MM.1S (cell line): ENCODE measurements around the gene AUTS2.
A peak's percentile ranks its signal among the peaks of the same experiment; 100 is the strongest.

Experiments
- DNase-seq: peaks from one replicate; pipeline ENCODE4 v3.0.0-alpha.2; 2015
- H2AFZ ChIP-seq: fragments of 300-600 bp; sonication (generic); 2 replicates; pipeline ENCODE4 v1.6.0; 2016; ENCODE audit warnings: antibody characterized with exemption, low read length
- H3F3A ChIP-seq: fragments of 300-600 bp; sonication (generic); 2 replicates; pipeline ENCODE4 v1.6.1; 2016; ENCODE audit warnings: mild to moderate bottlenecking, antibody characterized with exemption, low read length, moderate library complexity, mixed read lengths; ENCODE audit not compliant: insufficient read depth
- H3K27ac ChIP-seq: fragments of 300-600 bp; sonication (generic); 2 replicates; pipeline ENCODE4 v1.5.1; 2016; ENCODE audit warnings: mild to moderate bottlenecking, low read length
- H3K27me3 ChIP-seq: fragments of 300-600 bp; sonication (generic); replicated peaks from 2 replicates; pipeline ENCODE4 v1.6.0; 2016; ENCODE audit warnings: low read length; ENCODE audit not compliant: insufficient read depth
- H3K36me3 ChIP-seq: fragments of 300-600 bp; sonication (generic); replicated peaks from 2 replicates; pipeline ENCODE4 v1.6.1; 2016; ENCODE audit warnings: mild to moderate bottlenecking, low read length, mixed read lengths; ENCODE audit not compliant: insufficient read depth
- H3K4me1 ChIP-seq: fragments of 300-600 bp; sonication (generic); 2 replicates; pipeline ENCODE4 v1.6.1; 2016; ENCODE audit warnings: low read length, mixed read lengths
- H3K4me2 ChIP-seq: fragments of 300-600 bp; sonication (generic); 2 replicates; pipeline ENCODE4 v1.6.0; 2016; ENCODE audit warnings: low read depth, low read length
- H3K4me3 ChIP-seq: fragments of 300-600 bp; sonication (generic); 2 replicates; pipeline ENCODE4 v1.5.1; 2016; ENCODE audit warnings: low read length, mixed read lengths
- H3K79me2 ChIP-seq: fragments of 300-600 bp; sonication (generic); 2 replicates; pipeline ENCODE4 v1.6.1; 2016; ENCODE audit warnings: mixed run types, low read length, mixed read lengths
- H3K9ac ChIP-seq: fragments of 300-600 bp; sonication (generic); 2 replicates; pipeline ENCODE4 v1.6.1; 2016; ENCODE audit warnings: low read length, mixed read lengths
- H3K9me2 ChIP-seq: fragments of 300-600 bp; sonication (generic); replicated peaks from 2 replicates; pipeline ENCODE4 v1.6.1; 2016; ENCODE audit warnings: mild to moderate bottlenecking, low read length, mixed read lengths; ENCODE audit not compliant: insufficient read depth
- H3K9me3 ChIP-seq: fragments of 300-600 bp; sonication (generic); replicated peaks from 2 replicates; pipeline ENCODE4 v1.6.1; 2016; ENCODE audit warnings: mild to moderate bottlenecking, low read length, mixed read lengths; ENCODE audit not compliant: insufficient read depth
- H4K20me1 ChIP-seq: fragments of 300-600 bp; sonication (generic); 2 replicates; pipeline ENCODE4 v1.6.1; 2016; ENCODE audit warnings: mild to moderate bottlenecking, low read length, moderate library complexity, mixed read lengths; ENCODE audit not compliant: insufficient read depth
- EZH2 ChIP-seq: fragments of 300-600 bp; sonication (generic); optimal IDR thresholded peaks from 2 replicates; pipeline ENCODE3; 2017; ENCODE audit warnings: low read depth, mild to moderate bottlenecking, antibody characterized with exemption, low read length, mixed read lengths
- EZH2phosphoT487 ChIP-seq: fragments of 300-600 bp; sonication (generic); IDR thresholded peaks from 2 replicates; pipeline ENCODE4 v1.6.1; 2018; ENCODE audit warnings: antibody characterized with exemption, low read length
- TF ChIP-seq, protein P1 (sequence below): fragments of 300-600 bp; sonication (generic); IDR thresholded peaks from 2 replicates; pipeline ENCODE4 v1.5.1; 2016; ENCODE audit warnings: antibody characterized with exemption, low read length, mixed read lengths

AUTS2 gene

DNA sequence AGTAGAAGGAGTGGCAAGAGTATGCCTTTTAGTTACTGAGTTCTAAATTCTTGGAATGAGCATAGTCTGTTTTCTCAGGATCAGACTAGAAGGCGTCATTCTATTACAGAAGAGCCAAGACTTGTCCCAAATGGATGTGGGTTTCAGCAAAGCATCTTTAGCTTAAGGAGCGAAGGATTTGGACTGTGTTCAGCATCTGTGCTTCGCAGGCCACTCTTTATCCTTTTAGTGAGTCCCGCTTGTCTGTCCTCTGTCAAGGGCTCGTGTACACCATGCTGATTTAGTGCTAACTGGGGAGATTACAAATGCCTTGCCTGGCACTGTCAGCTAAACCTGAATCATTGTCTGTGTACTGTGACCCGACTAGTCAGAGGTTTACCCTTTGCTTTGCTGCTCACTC, 465.7 kb downstream of the AUTS2 start:
- Histone ChIP-seq H3K9me3 (no peaks in the 10 kb centered on the region), H3K36me3 (no peaks in the 10 kb centered on the region), H3K9ac (no peak overlapping the region), H3K27me3 (no peaks in the 10 kb centered on the region), H3K9me2 (no peaks in the 10 kb centered on the region), H2AFZ (no peak overlapping the region), H3K4me2 (no peak overlapping the region), H3K27ac (no peak overlapping the region), H3K4me1 (peaks cover 7% of the 10 kb centered on the region), H4K20me1 (no peaks in the 10 kb centered on the region), H3K4me3 (no peak overlapping the region), H3K79me2 (no peaks in the 10 kb centered on the region), H3F3A (no peaks in the 10 kb centered on the region)
- TF ChIP-seq, protein P1, sequence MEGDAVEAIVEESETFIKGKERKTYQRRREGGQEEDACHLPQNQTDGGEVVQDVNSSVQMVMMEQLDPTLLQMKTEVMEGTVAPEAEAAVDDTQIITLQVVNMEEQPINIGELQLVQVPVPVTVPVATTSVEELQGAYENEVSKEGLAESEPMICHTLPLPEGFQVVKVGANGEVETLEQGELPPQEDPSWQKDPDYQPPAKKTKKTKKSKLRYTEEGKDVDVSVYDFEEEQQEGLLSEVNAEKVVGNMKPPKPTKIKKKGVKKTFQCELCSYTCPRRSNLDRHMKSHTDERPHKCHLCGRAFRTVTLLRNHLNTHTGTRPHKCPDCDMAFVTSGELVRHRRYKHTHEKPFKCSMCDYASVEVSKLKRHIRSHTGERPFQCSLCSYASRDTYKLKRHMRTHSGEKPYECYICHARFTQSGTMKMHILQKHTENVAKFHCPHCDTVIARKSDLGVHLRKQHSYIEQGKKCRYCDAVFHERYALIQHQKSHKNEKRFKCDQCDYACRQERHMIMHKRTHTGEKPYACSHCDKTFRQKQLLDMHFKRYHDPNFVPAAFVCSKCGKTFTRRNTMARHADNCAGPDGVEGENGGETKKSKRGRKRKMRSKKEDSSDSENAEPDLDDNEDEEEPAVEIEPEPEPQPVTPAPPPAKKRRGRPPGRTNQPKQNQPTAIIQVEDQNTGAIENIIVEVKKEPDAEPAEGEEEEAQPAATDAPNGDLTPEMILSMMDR, result no peak
- TF ChIP-seq EZH2 (no peak), EZH2phosphoT487 (no peak)
- no peak for DNase-seq

DNA sequence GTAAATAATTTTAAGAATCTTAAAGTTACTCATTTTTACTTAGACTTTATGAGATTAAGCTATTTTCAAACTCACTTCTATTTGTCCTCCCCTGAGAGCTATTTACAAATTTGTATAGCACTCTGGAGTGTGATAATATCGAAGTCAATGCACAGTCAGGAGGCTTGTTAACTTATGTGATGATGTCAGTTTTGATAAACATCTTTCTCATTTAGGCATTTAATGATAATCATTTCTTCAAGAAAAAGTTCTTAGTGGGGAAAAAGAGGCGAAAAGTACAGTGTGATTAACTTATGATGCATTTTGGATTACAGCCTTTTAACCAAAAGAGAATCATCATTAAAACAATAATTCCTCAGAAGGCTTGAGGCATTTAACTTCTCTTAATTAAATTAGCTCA, 468.6 kb downstream of the AUTS2 start:
- H3K27ac ChIP-seq, result no peak overlapping the region
- no peaks in the 10 kb centered on the region for H3K9me2 ChIP-seq
- no peaks in the 10 kb centered on the region for H3K9me3 ChIP-seq
- peaks cover 23% of the 10 kb centered on the region for H3K4me1 ChIP-seq
- no peaks in the 10 kb centered on the region for H4K20me1 ChIP-seq
- H3K4me3 ChIP-seq, result no peak overlapping the region
- peaks cover 10% of the 10 kb centered on the region; the same call in 1 of the 2 replicates for H3F3A ChIP-seq
- no peak overlapping the region for H2AFZ ChIP-seq
- H3K36me3 ChIP-seq, result no peaks in the 10 kb centered on the region
- no peak for DNase-seq
- H3K27me3 ChIP-seq, result no peaks in the 10 kb centered on the region
- H3K9ac ChIP-seq, result no peak overlapping the region
- TF ChIP-seq EZH2 (no peak), EZH2phosphoT487 (no peak)
- TF ChIP-seq, protein P1, result no peak
- H3K4me2 ChIP-seq, result no peak overlapping the region
- H3K79me2 ChIP-seq, result no peaks in the 10 kb centered on the region

DNA sequence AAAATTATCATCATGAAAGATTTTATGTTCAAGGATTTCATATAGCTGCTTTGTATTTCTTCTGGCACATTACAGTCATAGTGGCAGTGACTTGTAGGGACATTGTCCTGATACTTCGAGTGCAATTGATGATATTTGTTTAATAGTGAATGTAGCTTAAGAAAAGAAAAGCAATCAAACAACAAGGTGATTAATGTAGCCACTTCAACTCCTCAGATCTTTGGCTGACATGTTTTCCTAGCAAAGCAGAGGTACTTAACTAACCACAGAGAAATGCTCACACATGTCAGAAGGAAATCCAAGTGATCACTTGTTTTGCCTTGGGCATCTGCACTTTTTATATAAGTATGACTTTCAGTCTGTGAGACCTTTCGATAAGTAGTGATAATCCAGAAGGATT, 470.3 kb downstream of the AUTS2 start:
- H3F3A ChIP-seq, result peaks cover 10% of the 10 kb centered on the region; the same call in 1 of the 2 replicates
- peaks cover 32% of the 10 kb centered on the region for H3K4me1 ChIP-seq
- peak; percentile 30 for DNase-seq
- no peaks in the 10 kb centered on the region for H3K9me3 ChIP-seq
- H3K27me3 ChIP-seq, result no peaks in the 10 kb centered on the region
- TF ChIP-seq EZH2phosphoT487 (no peak), EZH2 (no peak)
- TF ChIP-seq, protein P1, result no peak
- H3K9ac ChIP-seq, result no peak overlapping the region
- no peaks in the 10 kb centered on the region for H3K9me2 ChIP-seq
- 0 out of 2 replicates have a peak overlapping the region, but pooled peaks have one; percentile 12 for H3K27ac ChIP-seq
- H3K4me3 ChIP-seq, result no peak overlapping the region
- H3K36me3 ChIP-seq, result no peaks in the 10 kb centered on the region
- no peaks in the 10 kb centered on the region for H3K79me2 ChIP-seq
- H4K20me1 ChIP-seq, result no peaks in the 10 kb centered on the region
- no peak overlapping the region for H3K4me2 ChIP-seq
- H2AFZ ChIP-seq, result no peak overlapping the region
